Skin epidermis (tissue), 12 donors: ENCODE results near the gene CDH13.

ENCODE experiments used
- H3K27ac ChIP-seq, 21 experiments: fragments of 200-600 bp; sonication (generic) in 11 of 21; one replicate each; pipeline ENCODE4 v1.5.0; 2020; ENCODE audit warnings: mild to moderate bottlenecking in 3 of 21, inconsistent platforms in 2 of 21, moderate library complexity in 2 of 21
- H3K4me3 ChIP-seq, 7 experiments: fragments of 200-600 bp; sonication (generic) in 2 of 7; one replicate each; pipeline ENCODE4 v1.5.0; 2020; ENCODE audit warnings: inconsistent platforms in 2 of 7, mild to moderate bottlenecking in 2 of 7, moderate library complexity in 1 of 7

Gene CDH13

DNA sequence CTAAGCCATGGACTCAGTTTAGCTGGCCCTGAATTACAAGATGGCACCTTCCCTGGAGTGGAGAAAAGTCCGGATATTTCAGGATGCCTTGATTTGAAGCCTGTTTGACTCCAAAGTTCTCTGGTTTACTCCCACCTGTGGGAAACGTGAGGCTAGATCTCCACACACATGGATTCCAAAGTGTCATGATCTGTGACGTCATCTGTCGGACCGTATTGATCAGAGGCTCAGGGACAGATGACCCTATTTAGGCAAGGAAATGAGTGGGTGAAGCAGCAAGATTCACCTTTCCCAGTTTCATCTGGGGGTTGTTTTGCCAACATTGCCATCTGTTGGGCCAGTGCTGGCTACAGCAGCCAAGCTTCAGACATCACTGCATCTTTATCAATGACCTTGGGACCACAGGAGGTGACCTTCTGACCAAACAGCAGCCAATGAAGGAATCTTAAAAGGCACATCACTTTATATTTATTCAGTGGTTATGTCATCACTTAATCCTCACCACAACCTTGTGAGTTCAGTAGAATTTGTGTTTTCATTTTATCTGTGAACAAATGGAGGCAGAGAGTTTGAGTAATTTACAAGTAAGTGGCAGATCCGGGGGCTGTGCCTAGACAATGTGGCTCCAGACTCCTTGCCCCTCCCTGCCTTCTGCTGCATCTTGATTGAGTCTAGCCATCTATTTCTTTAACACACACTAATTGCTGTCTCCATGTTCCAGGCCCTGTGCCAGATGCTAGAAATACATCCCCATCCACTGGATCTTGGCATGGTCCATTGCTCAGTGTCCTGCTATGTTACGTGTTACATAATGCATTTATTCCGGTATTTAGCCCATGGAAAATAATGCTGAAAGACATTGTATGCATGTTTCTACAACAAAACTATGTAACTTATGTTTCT is 1.5 kb upstream of the CDH13 start:
- no peak overlapping the region for H3K27ac ChIP-seq

DNA sequence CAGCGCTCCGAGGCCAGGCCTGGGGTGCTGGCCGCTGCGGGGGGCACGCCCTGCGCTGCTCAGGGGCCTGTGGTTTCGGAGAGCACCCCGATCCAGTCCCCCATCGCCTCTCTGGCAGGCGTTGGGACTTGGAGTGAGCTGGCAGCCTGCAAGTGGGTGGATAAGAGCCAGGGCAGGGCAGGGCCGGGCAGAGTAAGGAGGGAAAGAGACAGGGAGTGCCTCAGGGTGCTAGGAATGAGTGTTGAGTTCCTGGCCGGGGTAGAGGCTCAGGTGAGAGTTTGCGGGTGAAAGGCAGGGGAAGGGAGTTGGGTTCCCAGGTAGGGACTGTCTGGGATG is 1.3 kb downstream of the CDH13 start:
- peak overlapping the region in 20 of 21 experiments; percentile 54 to 98 (median 81) for H3K27ac ChIP-seq
- H3K4me3 ChIP-seq = peak overlapping the region; percentile 36 to 62 (median 52)

More for the DNA sequence above, 1.5 kb upstream of the CDH13 start:
- H3K4me3 ChIP-seq = no peak overlapping the region

DNA sequence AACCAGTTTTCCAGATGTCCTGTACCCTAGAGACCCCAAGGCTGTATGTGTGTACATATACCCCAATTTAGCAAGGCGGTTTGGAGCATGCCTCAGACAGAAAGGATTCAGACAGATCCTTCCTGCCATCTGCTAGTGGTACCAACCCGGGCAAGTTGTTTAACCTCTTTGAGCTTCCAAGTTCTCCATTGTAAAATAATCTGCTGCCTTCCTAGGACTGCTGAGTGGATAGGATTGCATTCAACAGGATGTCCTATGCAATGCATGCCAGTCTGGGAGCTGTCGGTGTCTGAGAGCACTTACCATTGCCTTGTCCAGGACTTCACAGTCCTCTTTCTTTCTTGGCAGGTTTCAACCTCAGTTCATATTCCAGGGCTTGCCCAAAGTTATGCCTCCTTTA is 1.9 kb downstream of the CDH13 start:
- Histone ChIP-seq H3K4me3 (peak overlapping the region in 4 of 7 experiments; percentile 51 to 62 (median 58)), H3K27ac (peak overlapping the region in 18 of 21 experiments; percentile 2 to 98 (median 78))

DNA sequence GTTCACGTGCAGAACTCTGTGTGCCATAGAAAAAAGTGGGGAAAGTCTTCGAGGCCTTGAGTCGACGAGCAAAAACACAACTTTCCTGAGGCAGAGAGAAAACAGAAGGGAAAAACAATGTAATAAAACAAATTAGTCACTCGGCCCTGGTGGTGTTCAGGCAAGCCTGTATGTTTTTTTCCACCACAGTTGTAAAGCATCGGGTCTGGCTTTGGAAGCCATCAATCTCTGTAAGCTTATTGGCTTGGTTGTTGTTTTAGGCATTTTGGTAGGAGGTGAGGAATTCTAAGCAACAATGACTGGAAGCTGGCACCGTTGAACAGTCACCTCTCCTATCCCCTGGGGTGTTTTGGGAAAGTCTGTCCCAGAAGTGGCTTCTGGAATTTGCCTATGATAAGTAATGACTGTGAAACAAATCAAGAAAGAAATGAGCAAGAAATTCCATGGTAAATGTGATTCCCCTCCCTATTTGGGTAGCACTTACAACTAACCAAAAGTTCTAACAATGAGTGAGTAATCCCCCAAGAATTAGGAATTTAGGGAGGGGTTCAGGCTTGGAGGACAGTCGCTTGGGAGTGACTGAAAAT is 2.8 kb downstream of the CDH13 start:
- Histone ChIP-seq H3K27ac (peak overlapping the region in 16 of 21 experiments; percentile 2 to 98 (median 76)), H3K4me3 (no peak overlapping the region)

DNA sequence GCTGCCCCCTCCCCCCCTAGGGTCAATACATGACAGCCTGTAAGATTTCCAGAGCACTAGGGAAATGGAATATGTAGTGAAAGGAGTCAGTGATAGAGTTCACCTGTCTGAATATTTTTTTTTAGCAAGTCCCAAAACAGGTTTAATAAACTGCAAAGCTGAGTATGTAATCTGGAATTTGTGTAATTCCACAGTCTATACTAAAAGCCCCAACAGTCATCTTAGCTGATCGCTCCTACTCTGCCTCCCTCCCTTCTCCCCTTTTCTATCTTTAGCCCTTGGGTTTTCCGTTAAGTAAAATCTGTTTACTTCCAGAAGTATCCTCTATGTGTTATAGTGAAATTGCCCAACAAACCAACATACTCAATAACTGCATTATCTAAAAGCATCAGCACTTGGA is 3.5 kb downstream of the CDH13 start:
- Histone ChIP-seq H3K27ac (peak overlapping the region in 11 of 21 experiments; percentile 13 to 98 (median 72)), H3K4me3 (no peak overlapping the region)

DNA sequence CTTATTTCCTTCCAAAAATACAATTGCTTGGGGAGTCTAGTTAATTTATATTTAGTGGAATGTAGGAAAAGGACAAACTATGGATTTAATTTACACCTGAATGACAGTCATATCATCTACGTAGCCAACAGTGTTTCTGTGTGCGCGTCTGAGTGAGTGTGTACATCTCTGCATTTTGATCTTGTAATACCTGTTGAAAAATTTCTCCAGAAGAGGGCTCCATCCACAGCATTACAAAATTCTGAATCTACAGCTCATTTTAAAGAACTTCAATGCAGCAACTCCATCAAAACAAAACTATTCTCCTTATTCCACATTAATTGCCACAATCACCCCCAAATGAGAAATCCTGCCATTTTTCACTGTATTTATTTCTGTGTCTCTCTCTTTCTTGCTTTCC is 3.9 kb downstream of the CDH13 start:
- Histone ChIP-seq H3K4me3 (no peak overlapping the region), H3K27ac (peak overlapping the region in 7 of 21 experiments; percentile 25 to 98 (median 86))

DNA sequence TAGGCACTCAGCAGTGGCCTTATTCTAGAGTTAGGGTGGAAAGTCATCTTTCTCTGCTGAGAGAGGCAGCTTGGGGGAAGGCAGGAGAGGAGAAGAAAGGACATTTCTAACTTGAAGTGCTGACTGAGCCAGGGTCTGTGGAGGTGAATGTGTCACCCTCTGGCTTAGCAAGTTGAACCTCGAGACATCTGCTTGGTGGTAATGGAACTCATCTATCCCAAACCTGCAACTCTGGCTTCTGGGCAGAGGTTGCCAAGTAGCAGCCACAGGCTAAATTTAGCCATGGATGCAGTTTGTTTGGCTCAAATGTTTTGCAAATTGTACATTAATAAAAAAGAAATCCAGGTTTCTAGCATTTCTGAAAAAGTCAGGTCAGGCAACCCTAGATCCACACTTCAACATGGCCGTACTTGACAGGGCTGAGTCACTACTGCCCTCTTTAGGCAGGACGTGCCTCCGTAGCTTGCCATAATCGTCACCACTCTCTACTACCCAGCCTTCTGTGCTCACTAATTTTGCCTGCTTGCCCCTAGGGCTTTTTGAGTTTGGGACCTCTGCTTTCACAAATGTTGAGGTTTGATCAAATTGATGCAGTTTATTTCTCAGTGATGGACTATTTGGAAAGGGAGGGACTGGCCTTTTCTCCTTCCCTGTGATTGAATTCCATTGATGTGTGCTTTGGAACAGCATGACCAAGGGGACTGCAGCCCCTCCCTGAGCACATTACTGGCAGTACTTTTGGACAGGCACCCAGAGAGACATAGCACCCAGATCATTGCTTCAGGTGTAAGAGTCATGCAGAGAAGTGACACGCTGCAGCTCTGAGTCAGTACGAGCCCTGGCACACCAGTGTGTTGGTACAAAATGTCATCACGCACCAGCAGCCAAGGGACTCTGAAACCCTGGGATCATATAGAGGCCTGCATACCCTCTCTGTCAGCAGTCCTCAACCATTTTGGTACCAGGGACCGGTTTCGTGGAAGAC is 5.2 kb downstream of the CDH13 start:
- Histone ChIP-seq H3K4me3 (no peak overlapping the region), H3K27ac (peak overlapping the region in 2 of 21 experiments; percentile 3 to 38)

DNA sequence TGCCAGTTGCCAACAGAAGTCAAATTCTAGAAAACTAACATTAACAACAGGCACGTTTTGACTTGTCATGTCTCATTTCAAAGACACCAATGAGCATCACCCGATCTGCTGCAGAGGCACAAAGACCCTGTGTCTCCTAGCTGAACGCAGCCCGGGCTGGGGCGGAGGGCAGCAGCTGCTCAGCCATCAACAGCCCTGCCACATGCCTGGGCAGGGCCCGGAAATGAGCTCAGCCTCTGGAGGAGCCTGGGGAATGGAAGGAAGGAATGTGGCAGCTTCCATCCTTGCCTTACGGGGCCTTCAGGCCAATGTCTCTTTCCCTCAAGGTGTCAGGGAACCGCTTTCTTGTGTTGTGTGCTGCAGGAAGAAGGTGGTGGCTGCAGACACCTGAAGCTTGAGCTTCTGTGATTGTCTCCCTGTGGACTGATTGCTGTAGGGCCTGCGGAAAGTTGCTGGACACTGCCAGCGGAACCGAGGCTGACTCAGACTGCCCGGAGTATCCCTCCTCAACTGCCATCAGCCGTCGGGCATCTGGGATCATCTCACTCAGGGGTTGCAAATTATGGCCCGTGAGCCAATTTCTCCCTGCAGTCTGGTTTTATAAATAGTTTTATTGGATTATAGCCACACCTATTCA is 7.3 kb downstream of the CDH13 start:
- no peak overlapping the region for H3K4me3 ChIP-seq
- H3K27ac ChIP-seq = peak overlapping the region in 13 of 21 experiments; percentile 6 to 81 (median 58)

DNA sequence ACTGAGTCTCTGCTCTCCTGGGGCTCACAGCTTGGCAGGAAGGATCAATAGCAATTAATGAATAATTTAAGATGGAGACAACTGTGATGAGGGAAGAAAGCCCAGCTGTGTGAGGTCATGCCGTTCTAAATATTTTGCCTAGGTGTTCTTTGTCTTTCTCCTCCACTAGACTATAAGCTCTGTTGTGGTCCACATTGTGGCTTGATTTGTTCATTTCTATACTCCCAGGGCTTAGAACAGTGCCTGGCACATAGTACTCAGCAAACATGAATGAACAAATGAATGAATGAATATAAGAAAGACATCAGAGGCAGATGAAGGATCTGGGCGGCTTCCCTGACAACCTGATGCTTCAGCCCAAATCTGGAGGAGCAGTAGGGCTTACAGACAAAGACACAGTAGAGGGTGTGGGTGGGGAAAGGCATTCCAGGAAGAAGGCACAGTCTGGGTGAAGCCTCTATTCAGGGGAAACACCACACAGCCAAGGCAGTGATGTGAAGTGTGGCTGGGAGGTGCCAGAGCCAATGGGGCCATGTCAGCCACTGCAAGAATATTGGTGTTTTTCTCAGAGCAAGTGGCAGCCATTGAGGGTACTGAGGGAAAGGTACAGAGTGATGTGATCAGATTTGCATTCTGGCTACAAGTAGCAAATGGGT is 8.3 kb downstream of the CDH13 start:
- Histone ChIP-seq H3K27ac (peak overlapping the region in 14 of 21 experiments; percentile 15 to 81 (median 58)), H3K4me3 (no peak overlapping the region)

DNA sequence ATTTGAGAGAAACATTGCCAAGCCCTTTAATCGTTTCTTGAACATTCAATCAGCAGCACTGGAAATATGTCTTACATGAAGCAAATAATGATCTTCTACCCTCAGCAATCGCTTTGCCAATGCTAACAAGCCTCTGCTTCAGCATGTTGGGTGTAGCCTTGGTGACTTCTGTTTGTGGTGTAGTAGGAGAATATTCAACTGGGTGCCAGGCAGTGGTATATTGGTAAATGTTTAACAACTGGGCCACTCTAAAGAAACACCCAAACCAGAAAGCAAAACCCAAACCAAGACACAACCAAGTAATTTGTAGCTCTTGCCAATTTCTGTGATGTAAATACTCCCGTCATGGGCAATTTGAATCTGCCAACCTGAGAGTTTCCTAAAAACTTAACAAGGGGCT is 9.7 kb downstream of the CDH13 start:
- Histone ChIP-seq H3K27ac (peak overlapping the region in 3 of 21 experiments; percentile 8 to 13 (median 9)), H3K4me3 (no peak overlapping the region)

DNA sequence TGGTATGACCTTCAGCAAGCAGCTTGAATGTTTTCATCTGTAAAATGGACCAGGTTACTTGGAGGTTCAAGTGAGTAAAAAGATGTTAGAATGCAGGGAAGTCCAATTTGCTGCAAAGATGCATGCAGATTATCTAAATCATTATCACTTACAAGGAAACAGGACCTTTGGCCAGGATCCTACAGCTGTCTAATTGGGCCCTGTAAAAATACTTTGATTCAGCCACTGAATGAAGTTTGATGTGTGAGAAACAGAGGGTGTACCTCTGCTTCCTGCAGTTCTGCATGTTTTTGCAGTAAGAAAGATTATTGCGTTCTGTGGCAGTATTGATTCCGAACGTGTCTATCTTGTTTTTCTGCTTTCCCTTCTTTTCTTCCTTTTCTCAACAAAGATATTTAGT is 10.2 kb downstream of the CDH13 start:
- no peak overlapping the region for H3K4me3 ChIP-seq
- peak overlapping the region in 1 of 21 experiments; percentile 8 for H3K27ac ChIP-seq

DNA sequence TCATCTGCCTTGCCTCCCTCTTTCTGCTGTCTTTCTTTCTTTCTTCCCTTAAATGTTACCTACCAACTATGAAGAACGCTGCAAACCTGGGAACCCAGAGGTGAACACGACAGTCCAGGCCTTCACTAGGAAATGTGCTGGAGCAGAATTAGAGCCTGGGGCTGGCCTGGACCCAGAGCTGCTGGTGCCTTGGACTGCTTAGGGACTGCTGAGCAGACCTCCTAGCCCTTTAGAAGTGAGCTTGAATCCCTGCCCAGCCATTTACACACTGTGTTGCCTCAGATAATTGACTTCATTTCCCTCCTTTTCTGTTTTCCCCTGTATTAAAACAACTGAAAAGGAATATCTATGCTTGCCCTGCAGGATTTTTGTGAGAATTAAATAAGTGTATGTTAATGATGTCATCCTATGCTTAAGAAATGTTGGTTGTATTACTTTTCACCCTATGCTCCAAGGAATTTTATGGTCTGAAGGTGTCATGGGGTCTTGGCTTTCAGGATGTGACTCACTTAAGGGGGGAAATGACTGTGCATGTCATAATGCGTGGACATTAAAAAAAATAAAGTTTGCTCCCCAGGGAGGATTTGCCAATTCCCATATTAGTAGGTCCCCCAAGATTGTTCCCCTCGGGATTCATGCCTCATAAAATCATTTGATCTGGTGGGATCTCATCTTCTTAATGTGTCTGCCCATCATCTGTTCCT is 11.5 kb downstream of the CDH13 start:
- H3K27ac ChIP-seq = peak overlapping the region in 6 of 21 experiments; percentile 5 to 50 (median 30)

DNA sequence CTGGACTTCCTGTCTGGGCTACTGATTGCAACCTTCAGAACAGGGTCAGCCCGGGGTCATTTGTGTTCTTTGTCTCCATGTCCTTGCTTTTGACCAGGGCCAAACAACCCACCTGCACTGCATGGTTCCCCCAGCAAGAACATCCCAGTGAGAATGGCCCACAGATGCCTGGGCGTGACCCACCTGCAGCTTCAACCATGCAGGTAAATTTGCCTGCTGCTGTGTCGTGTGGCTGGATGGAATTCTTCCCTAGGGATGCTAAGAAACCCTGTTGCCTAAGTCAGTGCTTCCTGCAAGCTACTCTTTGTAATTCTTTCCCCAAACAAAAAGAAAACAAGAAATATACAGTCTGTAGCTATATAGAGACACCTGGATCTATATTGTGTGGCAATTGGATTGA is 12.5 kb downstream of the CDH13 start:
- no peak overlapping the region for H3K4me3 ChIP-seq
- no peak overlapping the region for H3K27ac ChIP-seq

More for the DNA sequence above, 11.5 kb downstream of the CDH13 start:
- H3K4me3 ChIP-seq = no peak overlapping the region

DNA sequence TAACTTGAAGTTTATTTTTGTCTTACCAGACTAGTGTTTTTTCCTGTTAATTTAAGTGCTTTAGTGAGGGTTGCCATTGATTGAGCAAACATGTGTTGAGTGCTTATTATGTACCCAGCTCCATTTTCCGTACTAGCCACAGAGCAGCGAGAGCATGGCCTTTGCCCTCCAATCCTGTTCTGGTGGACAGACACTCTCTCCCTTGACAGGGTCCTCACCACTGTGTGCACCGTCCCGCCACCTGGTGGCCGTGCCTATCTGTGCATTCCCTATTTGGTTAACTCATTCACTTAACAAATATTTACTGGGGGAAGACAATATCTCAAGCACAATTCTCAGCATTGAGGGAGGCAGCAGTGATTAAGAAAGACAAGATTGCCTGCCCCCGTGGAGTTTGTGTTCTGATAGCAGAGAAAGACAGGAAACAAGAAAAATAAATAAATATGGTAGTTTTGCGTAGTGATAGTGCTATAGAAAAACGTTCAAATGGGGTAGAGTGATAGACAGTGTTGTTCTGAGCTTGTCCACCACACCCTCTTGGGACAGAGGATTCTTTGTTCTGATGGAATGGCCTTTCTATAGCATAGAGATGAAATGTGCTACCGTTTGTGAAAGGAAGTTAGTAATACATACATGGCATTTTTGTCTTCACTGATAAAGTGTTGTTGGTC is 13.0 kb downstream of the CDH13 start:
- Histone ChIP-seq H3K4me3 (no peak overlapping the region), H3K27ac (no peak overlapping the region)

DNA sequence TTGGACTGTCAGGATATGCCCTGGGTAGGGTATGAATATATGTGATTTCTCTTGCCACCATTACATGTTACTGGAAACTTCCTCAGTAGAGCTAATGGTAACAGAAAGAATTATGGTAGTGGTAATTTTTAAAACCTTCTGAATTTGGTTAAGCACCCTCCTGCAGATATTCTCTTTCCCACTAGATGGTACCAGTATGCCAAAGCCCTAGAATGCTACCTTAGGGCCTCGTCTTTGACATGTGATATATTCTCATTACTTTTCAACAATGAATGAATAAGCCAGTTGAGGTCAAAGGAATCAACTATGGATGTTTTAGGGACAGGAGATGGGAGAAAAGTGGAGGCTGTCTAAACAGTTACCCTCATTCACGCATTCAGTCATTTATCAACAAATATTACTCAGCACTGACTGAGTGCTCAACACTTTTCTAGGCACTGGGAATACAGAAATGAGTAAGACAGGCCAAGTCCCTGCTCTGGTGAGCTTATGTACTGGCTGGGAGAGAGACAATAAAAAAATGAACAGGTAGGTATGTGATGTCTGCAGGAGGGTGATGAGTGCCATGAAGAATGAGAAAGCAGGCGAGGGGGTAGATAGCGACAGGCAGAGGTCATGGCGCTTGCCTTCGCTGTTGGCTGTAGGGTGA is 14.7 kb downstream of the CDH13 start:
- Histone ChIP-seq H3K27ac (no peak overlapping the region), H3K4me3 (no peak overlapping the region)

DNA sequence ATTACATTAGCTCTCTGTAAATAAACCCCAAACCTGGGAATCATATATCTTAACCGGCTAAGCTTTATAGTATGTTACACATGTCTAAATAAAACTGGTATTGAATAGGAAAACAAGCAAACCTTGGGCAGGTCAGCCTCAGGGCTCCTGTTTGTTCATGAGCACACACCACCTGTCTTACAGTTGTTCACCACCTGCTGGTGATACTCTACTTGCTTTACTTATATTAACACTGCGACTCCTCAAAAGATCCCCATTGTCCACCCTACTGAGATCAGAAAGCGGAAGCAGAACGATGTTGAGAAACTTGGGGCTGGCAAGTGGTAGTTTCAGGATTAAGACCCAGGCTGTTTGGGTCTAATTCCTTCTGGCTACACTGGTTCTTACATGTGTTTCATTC is 16.4 kb downstream of the CDH13 start:
- no peak overlapping the region for H3K27ac ChIP-seq

DNA sequence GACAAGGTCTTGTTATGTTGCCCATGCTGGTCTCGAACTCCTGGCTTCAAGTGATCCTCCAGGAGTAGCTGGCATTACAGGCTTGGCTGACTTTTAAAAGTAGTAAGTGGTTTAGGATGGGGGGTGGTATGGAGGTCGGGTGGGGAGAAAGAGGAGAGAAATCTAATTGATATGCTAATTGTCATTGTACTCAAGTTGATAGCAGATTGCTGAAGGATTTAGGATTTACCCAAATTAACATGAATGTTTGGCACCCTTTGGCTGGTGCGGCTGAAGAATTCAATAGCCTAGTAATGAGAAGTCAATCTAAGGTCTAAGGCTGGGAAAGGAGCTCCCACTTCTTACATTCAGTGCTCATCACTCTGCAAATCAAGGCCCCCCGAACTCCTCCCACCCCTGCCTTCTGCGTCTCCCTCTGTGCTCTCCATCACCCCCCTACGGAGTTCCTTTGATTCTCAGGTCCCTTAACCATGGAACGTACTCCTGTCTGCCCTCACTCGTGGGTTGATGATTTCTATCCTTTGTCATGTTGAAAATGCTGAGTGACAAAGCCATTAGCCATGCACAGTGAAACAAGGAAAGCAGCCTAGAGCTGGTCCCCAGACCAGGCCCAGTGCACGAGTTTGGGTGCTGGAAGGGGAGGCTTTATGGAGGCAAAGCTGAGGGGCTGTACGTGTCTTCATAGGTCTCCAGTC is 17.3 kb downstream of the CDH13 start:
- H3K27ac ChIP-seq = no peak overlapping the region

More for the DNA sequence above, 16.4 kb downstream of the CDH13 start:
- H3K4me3 ChIP-seq = no peak overlapping the region

More for the DNA sequence above, 17.3 kb downstream of the CDH13 start:
- H3K4me3 ChIP-seq = no peak overlapping the region
